ENCODE results near the gene SYNJ2. TPM values are rescaled to one million over a fixed set of nuclear protein-coding genes. Genes with fewer than 3 reads are reported as not detected.

SYNJ2 gene
- total RNA-seq, 1 experiment from 2014 or later, result 24.5 TPM

DNA sequence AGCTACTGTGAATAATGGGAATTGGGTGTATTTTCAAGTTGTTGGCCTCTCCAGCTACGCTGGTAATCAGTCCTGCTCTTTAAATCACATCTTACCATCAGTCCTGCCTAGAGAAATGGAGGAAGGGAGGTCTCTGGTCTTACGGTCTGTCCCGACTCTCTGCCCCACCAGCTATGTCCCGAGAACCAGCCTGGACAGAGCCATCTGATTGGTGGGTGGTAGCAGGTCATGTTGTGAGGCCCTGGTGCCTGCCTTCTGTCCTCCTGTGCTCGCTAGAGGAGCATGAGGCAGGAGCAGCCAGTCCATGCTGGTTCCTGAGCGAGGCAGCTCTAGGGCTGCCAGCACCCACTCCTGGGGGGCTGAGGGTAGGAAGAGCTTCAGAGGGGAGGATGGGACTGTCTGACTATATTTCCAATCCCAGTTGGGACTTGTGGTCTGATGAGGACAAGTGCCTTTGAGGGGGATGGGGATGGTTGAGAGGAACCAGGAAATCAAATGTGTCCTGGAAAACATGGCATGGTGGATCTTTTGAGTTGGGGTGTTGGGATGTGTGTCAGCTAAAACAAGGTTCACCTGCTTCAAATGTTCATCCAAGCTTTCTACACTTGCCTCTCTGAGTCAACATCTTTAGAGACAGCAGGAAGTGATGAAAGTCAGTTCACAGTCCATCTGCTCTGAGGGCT lies 33.0 kb downstream of the SYNJ2 start:
- H4K8ac ChIP-seq (replicated peaks; ENCODE audit: insufficient read length, low read depth, low read length), result no peak overlapping the region
- no peak overlapping the region for H2BK20ac ChIP-seq (ENCODE audit: low read depth, low read length, poor library complexity, severe bottlenecking)
- no peak overlapping the region for H3K9ac ChIP-seq (ENCODE audit: extremely low read depth, insufficient read length, low read length)
- H2BK5ac ChIP-seq (ENCODE audit: insufficient read length, low read length), result no peak overlapping the region
- H3K4me2 ChIP-seq (ENCODE audit: insufficient read depth, insufficient read length, low read length), result no peak overlapping the region
- H3K27me3 Mint-ChIP-seq (ENCODE audit: low read depth), result no peaks in the 10 kb centered on the region
- peaks cover 16 to 23% of the 10 kb centered on the region in 2 experiments for H3K4me1 Mint-ChIP-seq
- DNase-seq, result no peak
- no peaks in the 10 kb centered on the region for H3K79me1 ChIP-seq (ENCODE audit: insufficient read depth, low read depth, low read length, poor library complexity, severe bottlenecking)
- H3K4me3 Mint-ChIP-seq, result no peak overlapping the region
- H3K9me3 Mint-ChIP-seq, result peaks cover 0 to 3% of the 10 kb centered on the region in 2 experiments; a peak in 2 of 5 replicates
- H3K27me3 ChIP-seq (ENCODE audit: insufficient read depth, low read length), result no peaks in the 10 kb centered on the region
- no peak overlapping the region; the same call in 1 of the 2 replicates for H3K14ac ChIP-seq (ENCODE audit: insufficient read depth, low read length)
- H3K79me2 ChIP-seq (ENCODE audit: insufficient read depth, low read length), result no peaks in the 10 kb centered on the region
- H3K18ac ChIP-seq (ENCODE audit: insufficient read length, low read depth, low read length), result no peak overlapping the region
- H2AFZ ChIP-seq (ENCODE audit: low read length), result no peak overlapping the region
- H3K23ac ChIP-seq (ENCODE audit: insufficient read length, low read depth, low read length), result no peak overlapping the region
- 0 out of 2 replicates have a peak, but pooled peaks cover 5% of the 10 kb centered on the region for H3K4me1 ChIP-seq (ENCODE audit: insufficient read depth, low read length)
- TF ChIP-seq, protein P1, sequence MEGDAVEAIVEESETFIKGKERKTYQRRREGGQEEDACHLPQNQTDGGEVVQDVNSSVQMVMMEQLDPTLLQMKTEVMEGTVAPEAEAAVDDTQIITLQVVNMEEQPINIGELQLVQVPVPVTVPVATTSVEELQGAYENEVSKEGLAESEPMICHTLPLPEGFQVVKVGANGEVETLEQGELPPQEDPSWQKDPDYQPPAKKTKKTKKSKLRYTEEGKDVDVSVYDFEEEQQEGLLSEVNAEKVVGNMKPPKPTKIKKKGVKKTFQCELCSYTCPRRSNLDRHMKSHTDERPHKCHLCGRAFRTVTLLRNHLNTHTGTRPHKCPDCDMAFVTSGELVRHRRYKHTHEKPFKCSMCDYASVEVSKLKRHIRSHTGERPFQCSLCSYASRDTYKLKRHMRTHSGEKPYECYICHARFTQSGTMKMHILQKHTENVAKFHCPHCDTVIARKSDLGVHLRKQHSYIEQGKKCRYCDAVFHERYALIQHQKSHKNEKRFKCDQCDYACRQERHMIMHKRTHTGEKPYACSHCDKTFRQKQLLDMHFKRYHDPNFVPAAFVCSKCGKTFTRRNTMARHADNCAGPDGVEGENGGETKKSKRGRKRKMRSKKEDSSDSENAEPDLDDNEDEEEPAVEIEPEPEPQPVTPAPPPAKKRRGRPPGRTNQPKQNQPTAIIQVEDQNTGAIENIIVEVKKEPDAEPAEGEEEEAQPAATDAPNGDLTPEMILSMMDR (conservative IDR thresholded peaks at IDR 0.05), result no peak
- no peak overlapping the region for H2AK5ac ChIP-seq (ENCODE audit: insufficient read length, low read length)
- no peak overlapping the region for H3T11ph ChIP-seq (ENCODE audit: low read length)
- H4K91ac ChIP-seq (ENCODE audit: insufficient read length, low read depth, low read length), result no peak overlapping the region
- no peak overlapping the region for H3K56ac ChIP-seq (ENCODE audit: insufficient read length, low read depth, low read length)
- no peak overlapping the region for H2BK120ac ChIP-seq (ENCODE audit: low read depth, low read length, poor library complexity, severe bottlenecking)
- no CpG with 5 or more reads among the region's 6 CpGs for WGBS (ENCODE audit: extremely low coverage, insufficient read length, low lambda C conversion rate)
- no peak overlapping the region for H3K27ac ChIP-seq (ENCODE audit: insufficient read length, low read depth, low read length)
- no peak overlapping the region for H3K4ac ChIP-seq (ENCODE audit: low read depth, low read length)
- H2BK12ac ChIP-seq (ENCODE audit: insufficient read length, low read depth, low read length), result no peak overlapping the region
- no peak overlapping the region for H4K5ac ChIP-seq (ENCODE audit: insufficient read length, low read depth, low read length)
- peak overlapping the region; percentile 28 to 85 (median 33); a peak in 5 of 7 replicates for H3K27ac Mint-ChIP-seq
- no peak overlapping the region for H2BK15ac ChIP-seq (ENCODE audit: low read depth, low read length)
- H3K9me3 ChIP-seq (ENCODE audit: control insufficient read depth, low read depth, low read length), result no peaks in the 10 kb centered on the region
- H3K23me2 ChIP-seq (ENCODE audit: insufficient read length, low read depth, low read length, poor library complexity, severe bottlenecking), result no peaks in the 10 kb centered on the region
- H3K36me3 Mint-ChIP-seq (ENCODE audit: insufficient read depth in 1 of 3, low read depth in 3 of 3), result peaks cover 9 to 21% (median 15%) of the 10 kb centered on the region in 3 experiments
- H4K20me1 ChIP-seq (ENCODE audit: control insufficient read depth, insufficient read depth, insufficient read length), result no peaks in the 10 kb centered on the region
